Measurements from ENCODE around the gene KCNH3.
"Not testable (repeated sequence)": the region's sequence is repeated elsewhere in the genome, so short reads cannot be mapped to it uniquely, and the experiment has no call there.

KCNH3 gene

DNA sequence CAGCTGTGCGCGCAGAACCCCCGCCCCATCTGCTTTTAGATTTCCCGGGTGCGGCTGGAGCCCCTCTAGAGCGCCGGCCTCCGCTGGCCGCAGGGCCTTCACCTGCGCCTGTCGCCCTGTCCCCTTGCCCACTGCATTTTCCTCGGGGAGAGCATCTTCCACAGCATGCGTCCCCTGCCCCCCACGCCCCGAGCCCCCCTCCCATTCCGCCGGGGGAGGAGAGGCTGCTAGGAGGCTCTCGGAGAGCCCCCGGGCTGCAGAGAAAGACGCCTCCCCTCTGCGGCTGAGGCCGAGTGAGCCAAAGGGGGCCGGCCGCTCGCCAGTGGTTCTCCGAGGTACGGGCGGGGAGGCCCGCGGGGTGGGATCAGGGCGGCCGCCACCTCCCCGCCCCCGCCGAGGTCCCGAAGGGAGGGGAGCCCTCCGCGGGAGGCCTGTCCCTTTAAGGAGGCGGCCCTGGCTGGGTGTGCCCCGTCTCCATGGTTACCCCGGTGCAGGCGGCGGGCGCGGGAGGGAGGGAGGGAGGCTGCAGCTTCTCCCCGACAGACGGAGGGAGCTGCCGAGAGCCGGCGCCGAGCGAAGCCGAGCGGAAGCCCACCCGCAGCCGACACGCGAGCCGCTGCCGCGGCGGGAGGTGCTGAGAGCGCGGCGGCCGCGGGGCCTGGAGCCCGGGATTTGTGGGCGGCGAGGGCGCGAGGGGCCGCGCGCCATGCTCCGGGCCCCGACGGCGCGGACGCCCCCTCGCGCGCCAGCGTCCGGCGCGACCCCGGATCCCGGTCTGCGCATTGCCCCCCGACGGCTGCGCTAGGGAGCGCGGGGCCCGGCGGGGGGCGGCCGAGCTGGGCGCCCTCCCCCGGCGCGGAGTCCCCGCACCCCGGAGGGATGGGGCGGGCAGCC is at the start of gene KCNH3:
TSS of gene KCNH3 (plus strand) at position 521 of the 894 bp plus-strand sequence. CDS start 387 bp downstream, outside the sequence.
- peak; percentile 86 for DNase-seq

- no peak for DNase-seq
These were observed 49.7 kb upstream of the KCNH3 start for GRCh38 chr12:49489154-49489553.

- DNase-seq = no peak
These were observed 49.1 kb upstream of the KCNH3 start for GRCh38 chr12:49489720-49490119.

DNA sequence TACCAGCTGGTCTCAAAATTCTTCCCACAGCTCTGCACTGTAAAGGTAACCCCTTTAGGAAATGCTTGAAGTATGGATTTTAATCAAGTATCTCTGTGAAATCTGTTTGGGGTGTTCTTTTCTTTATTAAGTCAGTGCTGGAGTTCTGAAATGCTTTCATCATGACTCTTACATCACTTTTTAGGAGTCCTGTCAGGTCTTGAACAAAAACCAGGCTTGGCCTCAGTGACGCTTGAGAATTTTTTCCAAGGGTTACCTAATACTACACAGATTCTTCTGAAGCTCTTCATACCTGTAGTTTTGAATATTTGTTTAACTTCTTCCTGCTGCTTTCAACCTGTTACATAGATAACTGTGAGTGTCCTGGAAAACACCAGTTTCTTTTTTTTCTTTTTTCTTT is 47.0 kb upstream of the KCNH3 start:
- no peak for DNase-seq

GRCh38 chr12:49493900-49494299 is 44.9 kb upstream of the KCNH3 start:
- DNase-seq = no peak

- no peak for DNase-seq
These were observed 42.1 kb upstream of the KCNH3 start for GRCh38 chr12:49496417-49497360.

DNA sequence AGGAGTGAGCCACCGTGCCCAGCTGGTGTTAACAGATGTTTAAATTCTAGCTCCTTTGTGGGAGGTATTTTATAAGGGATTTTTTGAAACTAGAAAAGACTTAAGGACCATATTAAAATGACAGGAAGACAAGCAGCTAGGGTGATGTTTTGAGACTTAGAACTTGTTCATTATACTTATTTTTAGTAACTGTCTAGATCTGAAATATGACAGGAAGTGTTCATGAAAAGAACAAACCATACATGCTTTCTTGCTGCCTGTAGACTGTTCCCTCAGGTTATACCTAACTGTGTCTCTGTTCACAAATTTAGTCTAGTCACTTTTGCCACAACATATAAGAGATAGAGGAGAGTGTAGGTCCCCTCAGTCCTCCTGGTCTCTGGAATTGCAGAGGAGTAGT is 36.9 kb upstream of the KCNH3 start:
- no peak for DNase-seq

DNA sequence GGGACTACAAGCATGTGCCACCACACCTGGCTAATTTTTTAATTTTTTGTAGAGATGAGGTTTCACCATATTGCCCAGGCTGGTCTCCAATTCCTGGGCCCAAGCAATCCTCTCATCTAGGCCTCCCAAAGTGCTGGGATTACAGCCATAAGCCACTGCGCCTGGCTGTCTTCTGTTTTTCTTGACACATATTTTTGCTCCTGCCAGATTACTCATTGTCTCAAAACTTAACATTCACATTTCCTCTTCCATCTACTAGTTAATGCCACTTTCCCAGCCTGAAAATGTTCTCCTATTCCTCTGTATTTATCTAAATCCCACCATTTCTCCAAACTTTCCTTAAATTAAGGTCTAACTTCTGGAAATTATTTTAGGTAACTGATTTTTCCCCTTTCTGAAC is 36.2 kb upstream of the KCNH3 start:
- no peak for DNase-seq

DNA sequence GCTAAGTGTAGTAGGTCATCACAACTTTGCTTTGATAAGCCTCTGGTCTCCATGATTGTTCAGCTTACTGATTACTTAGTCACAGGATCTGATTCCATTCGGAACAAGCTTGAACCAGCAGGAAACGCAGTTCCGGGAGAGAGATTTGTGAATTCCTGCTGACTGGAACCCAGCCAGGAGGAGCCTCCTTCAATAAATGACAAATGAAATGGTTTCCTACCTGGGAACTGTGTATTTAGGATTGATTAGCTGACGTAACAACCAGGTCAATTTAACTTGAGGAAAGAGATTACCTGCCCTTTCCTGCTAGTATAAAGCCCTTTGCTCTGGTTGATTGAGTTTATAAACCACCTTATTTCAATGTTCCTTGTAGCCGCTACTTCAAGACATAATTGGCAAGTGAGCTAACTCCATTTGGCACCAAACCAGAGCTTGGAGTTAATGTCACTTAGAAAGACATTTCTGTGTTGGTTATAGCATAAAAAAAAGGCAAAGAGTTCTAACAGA is 35.1 kb upstream of the KCNH3 start:
- DNase-seq = no peak

- DNase-seq = no peak
These were observed 33.2 kb upstream of the KCNH3 start for GRCh38 chr12:49505672-49506071.

- no peak for DNase-seq
These were observed 31.7 kb upstream of the KCNH3 start for GRCh38 chr12:49507139-49507538.

- not testable (repeated sequence) for DNase-seq
These were observed 29.1 kb upstream of the KCNH3 start for GRCh38 chr12:49509681-49510080.

DNA sequence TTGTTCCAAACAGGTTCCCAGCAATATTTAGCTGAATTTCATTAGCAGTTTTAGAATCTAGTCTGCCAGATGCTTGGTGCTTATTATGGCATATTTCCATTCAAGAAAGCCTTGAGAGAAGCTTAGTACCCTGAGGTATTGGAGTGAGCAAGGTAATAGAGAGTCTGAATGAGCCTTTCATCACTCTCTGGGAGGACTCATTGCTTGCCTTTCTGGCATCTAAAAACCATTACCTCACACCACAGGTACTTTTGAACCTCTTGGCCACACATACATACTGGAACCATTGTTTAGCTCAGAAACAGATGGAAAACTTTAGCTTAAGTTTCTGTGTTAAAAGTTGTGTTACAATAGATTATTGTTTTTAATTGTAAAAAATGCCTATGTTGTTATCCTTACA is 27.4 kb upstream of the KCNH3 start:
- no peak for DNase-seq

GRCh38 chr12:49512546-49512945 is 26.3 kb upstream of the KCNH3 start:
- no peak for DNase-seq

DNA sequence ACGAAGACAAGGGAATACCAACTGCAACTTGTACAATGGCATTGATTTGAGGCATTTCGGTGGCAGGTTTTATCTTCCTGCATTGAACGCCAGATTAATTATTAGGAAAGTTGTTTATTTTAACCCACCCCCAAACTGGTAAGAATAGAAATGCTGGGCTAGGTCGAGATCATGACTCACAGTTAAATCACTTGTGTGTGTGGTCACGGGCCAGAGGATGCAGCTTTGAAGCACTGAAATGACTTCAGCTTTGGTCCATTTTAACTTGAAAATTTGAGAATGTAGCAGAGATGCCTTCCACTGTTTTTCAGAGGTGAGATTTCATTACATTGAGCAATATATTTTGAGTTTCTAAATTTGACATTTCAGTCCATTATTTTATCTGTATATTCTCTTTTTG is 23.6 kb upstream of the KCNH3 start:
- no peak for DNase-seq

DNA sequence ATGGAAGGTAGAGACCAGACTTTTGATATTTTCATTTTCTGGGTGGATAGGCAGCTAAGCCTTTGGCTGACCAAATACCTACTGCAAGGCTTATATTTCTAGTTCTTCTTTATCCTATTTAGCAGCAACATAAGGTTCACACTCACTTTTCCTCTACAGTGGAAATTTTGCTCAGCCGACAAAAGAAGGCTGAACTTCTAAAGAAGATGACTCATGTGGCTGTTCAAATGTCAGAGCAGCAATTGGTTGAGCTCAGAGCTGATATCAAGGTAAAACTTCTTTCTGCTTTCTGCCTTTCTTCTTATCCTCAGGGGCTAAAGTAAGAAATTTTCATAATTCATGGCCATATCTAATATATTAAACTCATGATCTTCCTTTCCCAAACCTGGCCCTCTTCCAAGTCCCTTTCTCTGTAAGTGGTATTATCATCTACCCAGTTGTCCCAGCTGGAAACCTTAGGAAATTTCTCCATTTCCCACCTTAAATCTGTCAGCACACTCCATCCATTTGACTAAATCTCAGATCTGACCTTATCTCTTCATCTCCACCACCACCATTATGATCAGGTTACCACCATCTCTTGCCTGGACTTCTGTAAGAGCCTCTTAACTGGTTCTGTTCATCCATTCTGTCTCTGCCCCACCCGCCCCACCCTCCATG is 19.8 kb upstream of the KCNH3 start:
- DNase-seq = no peak

GRCh38 chr12:49519574-49519936 is 19.3 kb upstream of the KCNH3 start:
- DNase-seq = no peak

DNA sequence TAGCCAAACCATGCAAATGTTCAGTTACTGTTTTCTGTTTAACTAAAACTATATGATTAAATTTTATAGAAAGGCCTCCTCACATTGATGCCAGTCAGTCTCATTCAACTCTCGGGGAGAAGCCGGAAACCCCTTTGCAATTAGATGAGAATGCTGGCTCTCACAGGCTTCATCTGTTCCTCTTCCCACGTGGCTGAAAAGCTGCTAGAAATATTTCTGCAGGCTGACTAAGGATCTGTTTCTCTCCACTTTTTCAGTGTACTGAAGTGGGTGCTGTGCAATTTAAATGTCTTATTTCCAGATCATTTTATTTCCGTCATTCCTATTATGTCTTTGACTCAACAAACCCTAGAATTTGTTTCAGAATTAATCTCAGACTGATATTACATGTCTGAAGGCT is 17.4 kb upstream of the KCNH3 start:
- DNase-seq = no peak

DNA sequence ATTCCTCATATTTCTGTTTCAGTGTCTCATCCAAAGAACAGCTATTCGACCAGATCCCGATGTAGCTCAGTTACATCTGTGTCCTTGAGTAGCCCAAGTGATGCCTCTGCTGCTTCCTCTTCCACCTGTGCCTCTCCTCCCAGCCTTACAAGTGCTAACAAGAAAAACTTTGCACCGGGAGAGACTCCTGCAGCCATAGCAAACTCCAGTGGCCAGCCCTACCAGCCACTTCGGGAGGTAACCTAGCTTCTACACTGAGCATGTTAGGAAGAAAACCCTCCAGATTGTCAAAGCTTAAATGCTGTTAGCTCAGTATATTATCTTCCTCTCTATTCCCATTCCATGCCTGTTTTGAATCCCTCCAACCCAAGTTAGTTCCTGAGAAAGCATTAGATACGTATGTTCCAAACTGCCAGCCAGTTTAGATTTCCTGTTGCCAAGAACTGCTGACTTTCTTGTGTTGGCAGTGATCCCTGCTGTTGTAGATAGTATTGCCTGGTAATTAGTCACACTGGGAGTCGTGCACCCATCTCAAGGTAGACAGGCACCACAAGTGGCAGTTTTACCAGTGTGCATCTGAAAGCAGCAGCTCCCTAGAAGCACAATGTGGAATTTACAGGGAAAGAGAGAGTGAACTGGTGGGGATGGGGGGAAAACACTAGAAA is 14.0 kb upstream of the KCNH3 start:
- DNase-seq = no peak

GRCh38 chr12:49525942-49526341 is 12.9 kb upstream of the KCNH3 start:
- no peak for DNase-seq

DNA sequence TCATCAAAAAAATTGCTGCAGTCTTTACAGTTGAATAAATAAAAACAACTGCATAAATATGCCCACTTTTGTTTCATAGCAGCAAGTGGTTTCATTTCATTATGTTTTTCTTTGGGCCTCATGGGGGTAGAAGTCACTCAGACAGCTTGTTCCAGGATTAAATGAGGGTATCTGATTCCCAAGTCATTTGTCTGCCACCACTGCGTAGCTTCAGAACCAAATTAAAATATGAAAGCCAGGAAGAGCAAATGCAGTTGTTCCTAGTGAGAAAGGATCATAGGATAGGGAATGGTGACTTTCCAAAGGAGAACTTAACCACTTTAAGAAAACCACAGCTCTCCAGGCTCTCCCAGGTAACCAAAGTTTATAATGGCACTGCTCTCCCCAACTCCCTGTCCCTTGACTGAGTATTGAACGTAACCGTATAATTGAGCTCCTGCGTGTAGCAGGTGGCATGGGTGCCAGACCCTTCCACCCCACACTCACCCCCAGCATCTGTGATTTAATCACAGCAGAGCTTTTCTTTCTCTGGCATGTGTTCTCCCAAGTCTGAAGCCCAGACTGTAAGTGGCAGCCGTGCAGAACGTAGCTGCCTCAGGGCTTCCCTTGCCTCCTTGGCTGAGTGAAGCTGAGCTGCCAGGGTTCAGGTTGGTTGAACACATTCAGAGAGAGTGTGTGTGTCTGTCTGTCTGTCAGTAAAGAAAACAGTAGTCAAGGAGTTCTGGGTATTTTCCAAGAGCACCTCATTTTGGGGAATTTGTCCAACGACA is 11.3 kb upstream of the KCNH3 start:
- DNase-seq = no peak

DNA sequence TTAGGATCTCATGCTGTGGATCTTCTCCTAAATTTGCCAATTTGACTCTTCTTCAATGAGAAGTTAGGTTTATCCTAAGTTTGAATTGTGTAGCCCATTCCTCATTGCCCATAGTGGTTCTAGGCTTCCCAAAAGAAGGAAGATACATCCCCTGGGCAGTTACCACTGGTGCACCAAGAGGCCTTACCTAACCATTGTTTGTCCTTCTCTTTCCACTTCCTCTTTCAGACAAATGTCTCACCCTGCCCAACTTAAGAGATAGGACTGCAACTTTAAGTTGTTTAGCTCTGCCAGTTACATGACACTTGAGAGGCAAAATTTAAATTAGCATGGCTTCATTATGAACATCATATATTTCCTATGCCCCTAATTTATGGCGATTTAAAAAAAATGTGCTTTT is 9.4 kb upstream of the KCNH3 start:
- DNase-seq = no peak

All from stimulated activated CD8-positive, alpha-beta memory T cell treated with anti-CD3 and anti-CD28 coated beads, Interleukin-4, amount 100 ng/mL, for 48 hours (primary cell).